ENCODE measurements around the gene ANKH. TPM values are rescaled to one million over a fixed set of nuclear protein-coding genes. Genes with fewer than 3 reads are reported as not detected.

ANKH gene
- polyA plus RNA-seq, 1 donor from 2014 or later: 9.9 TPM

DNA sequence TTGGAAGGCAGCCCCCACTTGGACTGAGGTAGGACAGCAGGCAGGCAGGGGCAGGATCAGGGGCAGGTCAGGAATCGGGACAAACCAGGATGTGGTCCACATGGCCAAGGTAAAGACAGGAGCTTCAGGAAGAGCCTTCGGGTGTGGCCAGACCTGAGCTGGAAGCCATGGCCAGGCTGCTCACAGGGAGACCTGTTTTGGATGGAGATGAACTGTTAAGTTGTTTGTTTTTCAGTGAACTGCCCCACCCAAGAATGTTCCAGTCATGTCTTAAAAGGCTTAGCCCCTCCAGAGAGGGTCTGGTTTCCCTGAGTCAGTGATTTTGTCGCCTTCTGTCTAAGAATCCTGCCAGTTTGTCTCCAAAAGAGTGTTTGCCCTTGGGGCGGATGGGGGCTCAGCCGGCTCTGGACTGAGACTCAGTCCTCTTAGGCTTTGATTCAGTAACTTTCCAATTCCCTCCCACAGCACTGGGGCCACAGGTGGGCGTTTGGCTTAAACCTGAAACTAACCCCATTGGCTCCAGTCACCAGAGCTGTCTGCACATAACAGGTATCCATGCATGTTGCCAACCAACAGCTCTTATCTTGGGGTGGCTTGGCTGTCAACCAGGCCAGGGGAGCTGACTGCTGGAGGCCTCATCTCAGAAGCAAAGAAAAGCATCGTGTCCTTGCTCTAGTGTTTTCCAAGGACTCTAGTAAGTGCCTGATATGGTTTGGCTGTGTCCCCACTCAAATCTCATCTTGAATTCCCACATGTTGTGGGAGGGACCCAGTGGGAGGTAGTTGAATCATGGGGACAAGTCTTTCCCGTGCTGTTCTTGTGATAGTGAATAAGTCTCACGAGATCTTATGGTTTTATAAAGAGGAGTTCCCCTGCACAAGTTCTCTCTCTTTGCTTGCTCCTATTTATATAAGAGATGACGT is 11.3 kb upstream of the ANKH start:
- TF ChIP-seq POLR2AphosphoS5 (IDR thresholded peaks at IDR 0.05): no peak
- TF ChIP-seq, protein P1, sequence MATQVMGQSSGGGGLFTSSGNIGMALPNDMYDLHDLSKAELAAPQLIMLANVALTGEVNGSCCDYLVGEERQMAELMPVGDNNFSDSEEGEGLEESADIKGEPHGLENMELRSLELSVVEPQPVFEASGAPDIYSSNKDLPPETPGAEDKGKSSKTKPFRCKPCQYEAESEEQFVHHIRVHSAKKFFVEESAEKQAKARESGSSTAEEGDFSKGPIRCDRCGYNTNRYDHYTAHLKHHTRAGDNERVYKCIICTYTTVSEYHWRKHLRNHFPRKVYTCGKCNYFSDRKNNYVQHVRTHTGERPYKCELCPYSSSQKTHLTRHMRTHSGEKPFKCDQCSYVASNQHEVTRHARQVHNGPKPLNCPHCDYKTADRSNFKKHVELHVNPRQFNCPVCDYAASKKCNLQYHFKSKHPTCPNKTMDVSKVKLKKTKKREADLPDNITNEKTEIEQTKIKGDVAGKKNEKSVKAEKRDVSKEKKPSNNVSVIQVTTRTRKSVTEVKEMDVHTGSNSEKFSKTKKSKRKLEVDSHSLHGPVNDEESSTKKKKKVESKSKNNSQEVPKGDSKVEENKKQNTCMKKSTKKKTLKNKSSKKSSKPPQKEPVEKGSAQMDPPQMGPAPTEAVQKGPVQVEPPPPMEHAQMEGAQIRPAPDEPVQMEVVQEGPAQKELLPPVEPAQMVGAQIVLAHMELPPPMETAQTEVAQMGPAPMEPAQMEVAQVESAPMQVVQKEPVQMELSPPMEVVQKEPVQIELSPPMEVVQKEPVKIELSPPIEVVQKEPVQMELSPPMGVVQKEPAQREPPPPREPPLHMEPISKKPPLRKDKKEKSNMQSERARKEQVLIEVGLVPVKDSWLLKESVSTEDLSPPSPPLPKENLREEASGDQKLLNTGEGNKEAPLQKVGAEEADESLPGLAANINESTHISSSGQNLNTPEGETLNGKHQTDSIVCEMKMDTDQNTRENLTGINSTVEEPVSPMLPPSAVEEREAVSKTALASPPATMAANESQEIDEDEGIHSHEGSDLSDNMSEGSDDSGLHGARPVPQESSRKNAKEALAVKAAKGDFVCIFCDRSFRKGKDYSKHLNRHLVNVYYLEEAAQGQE (IDR thresholded peaks at IDR 0.05; ENCODE audit: borderline replicate concordance): no peak
- no peak for TF ChIP-seq MXI1 (conservative IDR thresholded peaks at IDR 0.05; ENCODE audit: poor library complexity, severe bottlenecking)
- no peak for TF ChIP-seq RAD21 (conservative IDR thresholded peaks at IDR 0.05)
- no peak for TF ChIP-seq TAF1 (IDR thresholded peaks at IDR 0.05; ENCODE audit: low read depth)
- TF ChIP-seq EP300 (conservative IDR thresholded peaks at IDR 0.05; ENCODE audit: poor library complexity, severe bottlenecking): no peak
- TF ChIP-seq SMC3 (conservative IDR thresholded peaks at IDR 0.05; ENCODE audit: poor library complexity): no peak
- TF ChIP-seq EZH2 (IDR thresholded peaks at IDR 0.05; ENCODE audit: borderline replicate concordance, insufficient read depth, low read length, poor library complexity, severe bottlenecking): no peak
- TF ChIP-seq, protein P2, sequence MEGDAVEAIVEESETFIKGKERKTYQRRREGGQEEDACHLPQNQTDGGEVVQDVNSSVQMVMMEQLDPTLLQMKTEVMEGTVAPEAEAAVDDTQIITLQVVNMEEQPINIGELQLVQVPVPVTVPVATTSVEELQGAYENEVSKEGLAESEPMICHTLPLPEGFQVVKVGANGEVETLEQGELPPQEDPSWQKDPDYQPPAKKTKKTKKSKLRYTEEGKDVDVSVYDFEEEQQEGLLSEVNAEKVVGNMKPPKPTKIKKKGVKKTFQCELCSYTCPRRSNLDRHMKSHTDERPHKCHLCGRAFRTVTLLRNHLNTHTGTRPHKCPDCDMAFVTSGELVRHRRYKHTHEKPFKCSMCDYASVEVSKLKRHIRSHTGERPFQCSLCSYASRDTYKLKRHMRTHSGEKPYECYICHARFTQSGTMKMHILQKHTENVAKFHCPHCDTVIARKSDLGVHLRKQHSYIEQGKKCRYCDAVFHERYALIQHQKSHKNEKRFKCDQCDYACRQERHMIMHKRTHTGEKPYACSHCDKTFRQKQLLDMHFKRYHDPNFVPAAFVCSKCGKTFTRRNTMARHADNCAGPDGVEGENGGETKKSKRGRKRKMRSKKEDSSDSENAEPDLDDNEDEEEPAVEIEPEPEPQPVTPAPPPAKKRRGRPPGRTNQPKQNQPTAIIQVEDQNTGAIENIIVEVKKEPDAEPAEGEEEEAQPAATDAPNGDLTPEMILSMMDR (IDR thresholded peaks at IDR 0.05; ENCODE audit: poor library complexity, severe bottlenecking): no peak
- no peaks in the 10 kb centered on the region for H4K20me1 ChIP-seq (ENCODE audit: insufficient read depth)
- H2AFZ ChIP-seq (ENCODE audit: low read depth, low read length): no peak overlapping the region
- H3K79me2 ChIP-seq (replicated peaks; ENCODE audit: insufficient read depth, low read length): no peaks in the 10 kb centered on the region
- no peak overlapping the region for H3K9ac ChIP-seq (ENCODE audit: low read length)
- H3K4me2 ChIP-seq (ENCODE audit: low read length): no peak overlapping the region
- H3K9me2 ChIP-seq (ENCODE audit: insufficient read depth, low read length): no peaks in the 10 kb centered on the region
- no peak overlapping the region for H3K4me3 ChIP-seq (ENCODE audit: low read length)
- H3F3A ChIP-seq (ENCODE audit: insufficient read depth, low read length, poor library complexity, severe bottlenecking): no peaks in the 10 kb centered on the region
- H3K27me3 ChIP-seq (ENCODE audit: insufficient read depth, low read depth, low read length): no peaks in the 10 kb centered on the region
- no peak overlapping the region for H3K27ac ChIP-seq (ENCODE audit: low read length)
- H3K9me3 ChIP-seq (ENCODE audit: low read length): no peaks in the 10 kb centered on the region
- H3K36me3 ChIP-seq (ENCODE audit: insufficient read depth, low read length): no peaks in the 10 kb centered on the region

DNA sequence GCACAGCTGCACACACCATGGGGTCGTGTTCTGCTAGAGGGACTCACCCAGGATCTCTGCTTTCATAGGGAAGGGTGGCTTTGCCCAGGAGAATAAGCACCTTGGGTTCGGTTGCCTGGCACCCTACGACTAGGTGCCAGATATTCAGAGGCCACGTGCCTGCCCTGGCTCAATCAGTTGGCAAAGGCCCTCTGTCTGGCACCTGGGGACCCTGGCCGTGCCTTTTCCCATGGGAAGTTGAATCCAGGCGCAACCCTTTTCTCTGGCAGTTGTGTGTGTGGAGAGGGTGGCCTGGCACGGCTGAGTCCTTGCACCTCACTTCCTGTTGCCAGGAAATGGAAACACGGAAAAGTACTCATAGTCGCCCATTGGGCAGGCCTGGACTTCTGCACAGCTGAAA is 10.2 kb upstream of the ANKH start:
- H3K9me2 ChIP-seq (ENCODE audit: insufficient read depth, low read length): no peaks in the 10 kb centered on the region
- TF ChIP-seq POLR2AphosphoS5 (IDR thresholded peaks at IDR 0.05) (no peak), TAF1 (IDR thresholded peaks at IDR 0.05; ENCODE audit: low read depth) (no peak), SMC3 (conservative IDR thresholded peaks at IDR 0.05; ENCODE audit: poor library complexity) (no peak), RAD21 (conservative IDR thresholded peaks at IDR 0.05) (no peak), EP300 (conservative IDR thresholded peaks at IDR 0.05; ENCODE audit: poor library complexity, severe bottlenecking) (no peak), MXI1 (conservative IDR thresholded peaks at IDR 0.05; ENCODE audit: poor library complexity, severe bottlenecking) (no peak), EZH2 (IDR thresholded peaks at IDR 0.05; ENCODE audit: borderline replicate concordance, insufficient read depth, low read length, poor library complexity, severe bottlenecking) (no peak)
- TF ChIP-seq, protein P2 (IDR thresholded peaks at IDR 0.05; ENCODE audit: poor library complexity, severe bottlenecking): no peak
- TF ChIP-seq, protein P1 (IDR thresholded peaks at IDR 0.05; ENCODE audit: borderline replicate concordance): no peak
- no peak overlapping the region for H2AFZ ChIP-seq (ENCODE audit: low read depth, low read length)
- no peaks in the 10 kb centered on the region for H3K79me2 ChIP-seq (replicated peaks; ENCODE audit: insufficient read depth, low read length)
- no peaks in the 10 kb centered on the region for H3K9me3 ChIP-seq (ENCODE audit: low read length)
- H3F3A ChIP-seq (ENCODE audit: insufficient read depth, low read length, poor library complexity, severe bottlenecking): no peaks in the 10 kb centered on the region
- H3K27ac ChIP-seq (ENCODE audit: low read length): no peak overlapping the region
- H3K27me3 ChIP-seq (ENCODE audit: insufficient read depth, low read depth, low read length): no peaks in the 10 kb centered on the region
- no peak overlapping the region for H3K9ac ChIP-seq (ENCODE audit: low read length)
- no peaks in the 10 kb centered on the region for H4K20me1 ChIP-seq (ENCODE audit: insufficient read depth)
- H3K36me3 ChIP-seq (ENCODE audit: insufficient read depth, low read length): no peaks in the 10 kb centered on the region
- no peak overlapping the region for H3K4me3 ChIP-seq (ENCODE audit: low read length)
- H3K4me2 ChIP-seq (ENCODE audit: low read length): no peak overlapping the region

Data from neural cell (in vitro differentiated cells).